Peyer's patch (tissue), 4 donors: ENCODE measurements around the gene RASGRP3. TPM values are rescaled to one million over a fixed set of nuclear protein-coding genes. Genes with fewer than 3 reads are reported as not detected.
A peak's percentile ranks its signal among the peaks of the same experiment; 100 is the strongest.

ENCODE experiments used
- DNase-seq, 3 donors: peaks; one replicate each; pipeline ENCODE4 v3.0.0-alpha.2; 2017 to 2019
- H3K27ac ChIP-seq, 4 donors: fragments of 200-600 bp; sonication (generic); one replicate each; pipeline ENCODE4 v1.5.1; 2016 to 2019
- H3K27me3 ChIP-seq, 2 donors: fragments of 200-600 bp; sonication (generic); one replicate each; pipeline ENCODE4 v1.5.1; 2019
- H3K36me3 ChIP-seq, 3 donors: fragments of 200-600 bp; sonication (generic); one replicate each; pipeline ENCODE4 v1.5.1; 2016 to 2019
- H3K4me1 ChIP-seq, 4 donors: fragments of 200-600 bp; sonication (generic); one replicate each; pipeline ENCODE4 v1.5.1; 2016 to 2019
- H3K4me3 ChIP-seq, 4 donors: fragments of 200-600 bp; sonication (generic); 1 replicate in 3 of 4; 2 replicates in 1 of 4; pipeline ENCODE4 v1.5.1; 2016 to 2019; ENCODE audit warnings: mild to moderate bottlenecking in 1 of 4
- H3K9me3 ChIP-seq, 4 donors: fragments of 200-600 bp; sonication (generic); one replicate each; pipeline ENCODE4 v1.5.1; 2016 to 2019; ENCODE audit warnings: mild to moderate bottlenecking in 1 of 4
- POLR2A ChIP-seq, 2 donors: fragments of 450-650 bp; IDR thresholded peaks; one replicate each; pipeline ENCODE4 v1.5.1; 2017; ENCODE audit warnings: antibody characterized with exemption in 2 of 2, mild to moderate bottlenecking in 2 of 2, moderate library complexity in 2 of 2
- total RNA-seq, 4 donors: library from RNA; depleted of rRNA; stranded (reverse); fragments of >200 nt; gene quantifications; one replicate each; pipeline ENCODE4 v1.1.0, GENCODE V29; 2016
- TF ChIP-seq, protein P1 (sequence below), 6 experiments: fragments of 450-650 bp in 4 of 6; fragments of 200-600 bp in 2 of 6; sonication (generic) in 1 of 6; IDR thresholded peaks; one replicate each; pipeline ENCODE4 v1.5.1; 2017 to 2019; ENCODE audit warnings: antibody characterized with exemption in 6 of 6, mild to moderate bottlenecking in 3 of 6, moderate library complexity in 1 of 6

Gene RASGRP3
- total RNA-seq, 4 donors from 2014 or later, result 1.9 to 66.8 (median 12.3) TPM

DNA sequence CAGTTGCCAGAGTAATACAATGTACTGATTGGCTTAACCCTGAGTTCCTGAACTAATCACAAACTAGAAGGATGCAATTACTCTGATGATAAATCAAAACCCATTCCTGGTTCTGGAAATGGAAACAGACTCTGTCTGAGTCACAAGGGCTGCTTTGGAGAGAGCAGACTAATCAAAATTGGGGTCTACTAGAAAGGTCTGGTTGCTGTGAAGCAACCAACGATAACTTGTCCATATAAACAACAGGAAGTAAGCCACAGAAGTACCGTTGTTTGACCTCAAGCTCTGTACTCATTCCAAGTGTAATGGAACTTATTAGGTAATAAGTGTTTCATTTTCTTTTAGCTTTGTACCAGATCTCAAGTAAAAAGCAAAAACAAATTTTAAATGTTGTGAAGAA lies 49.7 kb downstream of the RASGRP3 start:
- no peak for DNase-seq
- Histone ChIP-seq H3K4me1 (peaks cover 0 to 3% (median 0%) of the 10 kb centered on the region in 4 donors), H3K4me3 (no peak overlapping the region), H3K27me3 (no peaks in the 10 kb centered on the region), H3K27ac (no peak overlapping the region), H3K9me3 (no peaks in the 10 kb centered on the region), H3K36me3 (no peaks in the 10 kb centered on the region)
- TF ChIP-seq POLR2A (IDR thresholded peaks at IDR 0.05), result no peak
- TF ChIP-seq, protein P1, sequence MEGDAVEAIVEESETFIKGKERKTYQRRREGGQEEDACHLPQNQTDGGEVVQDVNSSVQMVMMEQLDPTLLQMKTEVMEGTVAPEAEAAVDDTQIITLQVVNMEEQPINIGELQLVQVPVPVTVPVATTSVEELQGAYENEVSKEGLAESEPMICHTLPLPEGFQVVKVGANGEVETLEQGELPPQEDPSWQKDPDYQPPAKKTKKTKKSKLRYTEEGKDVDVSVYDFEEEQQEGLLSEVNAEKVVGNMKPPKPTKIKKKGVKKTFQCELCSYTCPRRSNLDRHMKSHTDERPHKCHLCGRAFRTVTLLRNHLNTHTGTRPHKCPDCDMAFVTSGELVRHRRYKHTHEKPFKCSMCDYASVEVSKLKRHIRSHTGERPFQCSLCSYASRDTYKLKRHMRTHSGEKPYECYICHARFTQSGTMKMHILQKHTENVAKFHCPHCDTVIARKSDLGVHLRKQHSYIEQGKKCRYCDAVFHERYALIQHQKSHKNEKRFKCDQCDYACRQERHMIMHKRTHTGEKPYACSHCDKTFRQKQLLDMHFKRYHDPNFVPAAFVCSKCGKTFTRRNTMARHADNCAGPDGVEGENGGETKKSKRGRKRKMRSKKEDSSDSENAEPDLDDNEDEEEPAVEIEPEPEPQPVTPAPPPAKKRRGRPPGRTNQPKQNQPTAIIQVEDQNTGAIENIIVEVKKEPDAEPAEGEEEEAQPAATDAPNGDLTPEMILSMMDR (IDR thresholded peaks at IDR 0.05), result no peak

DNA sequence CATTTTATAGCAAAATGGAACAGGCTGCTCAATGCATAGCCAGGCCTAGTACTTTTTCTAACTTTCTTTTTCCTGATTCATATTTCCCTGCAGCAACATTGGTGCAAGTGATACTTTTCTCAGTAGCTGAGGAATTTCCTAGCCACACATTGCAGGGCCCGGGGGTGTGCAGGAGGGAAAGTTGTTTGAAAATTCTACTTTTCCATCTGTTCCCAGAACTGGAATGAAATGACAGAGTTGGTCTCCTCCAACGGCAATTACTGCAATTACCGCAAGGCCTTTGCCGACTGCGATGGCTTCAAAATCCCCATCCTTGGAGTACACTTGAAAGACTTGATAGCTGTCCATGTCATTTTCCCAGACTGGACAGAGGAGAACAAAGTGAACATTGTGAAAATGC lies 50.5 kb downstream of the RASGRP3 start:
- Histone ChIP-seq H3K36me3 (no peaks in the 10 kb centered on the region), H3K27ac (no peak overlapping the region), H3K27me3 (no peaks in the 10 kb centered on the region), H3K9me3 (no peaks in the 10 kb centered on the region), H3K4me1 (peaks cover 0 to 3% (median 0%) of the 10 kb centered on the region in 4 donors), H3K4me3 (no peak overlapping the region)
- TF ChIP-seq, protein P1 (IDR thresholded peaks at IDR 0.05), result no peak
- TF ChIP-seq POLR2A (IDR thresholded peaks at IDR 0.05), result no peak
- no peak for DNase-seq

DNA sequence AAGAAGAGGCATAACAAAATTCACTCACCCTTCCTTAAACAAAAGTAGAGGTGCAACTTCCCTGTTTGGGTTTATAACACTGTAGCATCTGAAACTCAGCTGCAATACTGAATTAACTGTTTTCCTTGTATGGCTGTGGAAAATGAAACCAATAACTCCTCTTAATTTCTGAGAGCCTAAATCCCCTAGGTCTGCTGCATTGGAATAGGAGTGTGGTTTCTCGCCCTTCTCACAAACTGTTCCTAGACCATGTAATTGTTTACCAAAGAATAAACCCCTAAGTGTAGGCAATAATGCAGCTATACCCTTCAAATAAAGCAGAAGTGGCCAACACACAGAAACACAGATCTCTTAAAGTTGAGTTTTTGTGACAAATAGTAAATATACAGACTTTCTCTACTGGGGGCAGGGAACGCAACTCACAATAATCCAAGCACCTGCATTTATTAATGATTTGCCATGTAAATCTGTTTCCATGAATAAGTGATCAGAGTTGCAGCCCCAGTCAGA lies 52.0 kb downstream of the RASGRP3 start:
- H3K36me3 ChIP-seq, result no peaks in the 10 kb centered on the region
- TF ChIP-seq, protein P1 (IDR thresholded peaks at IDR 0.05), result no peak
- no peak for TF ChIP-seq POLR2A (IDR thresholded peaks at IDR 0.05)
- H3K27me3 ChIP-seq, result no peaks in the 10 kb centered on the region
- DNase-seq, result no peak
- H3K4me3 ChIP-seq, result no peak overlapping the region
- peaks cover 0 to 3% (median 0%) of the 10 kb centered on the region in 4 donors for H3K4me1 ChIP-seq
- H3K9me3 ChIP-seq, result no peaks in the 10 kb centered on the region
- H3K27ac ChIP-seq, result peak overlapping the region in 1 of 4 donors; percentile 44

DNA sequence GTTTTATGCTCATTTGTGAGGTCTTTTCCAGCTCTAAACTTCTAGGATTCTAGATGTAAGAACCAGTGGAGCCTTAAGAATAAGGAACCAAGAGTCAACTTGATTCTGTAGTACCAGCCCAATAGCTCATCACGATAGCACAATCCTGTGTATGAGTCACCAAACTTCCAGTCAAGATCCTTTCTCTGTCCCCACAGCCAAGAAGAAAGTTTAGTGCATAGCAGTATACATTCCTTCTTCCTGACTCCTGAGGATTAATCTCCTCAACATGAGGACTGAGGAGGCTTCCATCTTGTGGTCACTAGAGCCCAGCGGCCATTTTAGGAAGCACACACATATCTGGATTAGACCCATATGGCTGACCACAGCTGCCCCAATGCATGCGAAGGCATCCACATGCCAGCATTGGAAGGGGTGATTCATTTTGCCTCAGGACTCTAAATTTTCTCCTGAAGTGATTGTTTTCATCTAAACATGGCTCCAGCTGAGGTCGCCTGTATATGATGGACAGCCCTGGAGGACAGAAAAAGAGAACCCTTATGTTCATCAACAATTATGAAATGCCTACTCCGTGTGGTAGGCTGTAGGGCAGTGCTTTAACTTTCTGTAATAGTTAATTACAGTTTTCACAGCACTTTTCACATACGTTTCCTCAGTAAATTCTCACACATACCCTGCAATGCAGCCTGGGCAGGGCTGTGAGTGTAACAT lies 53.5 kb downstream of the RASGRP3 start:
- TF ChIP-seq, protein P1 (IDR thresholded peaks at IDR 0.05), result no peak
- no peak for TF ChIP-seq POLR2A (IDR thresholded peaks at IDR 0.05)
- Histone ChIP-seq H3K27ac (peak overlapping the region in 1 of 4 donors; percentile 27), H3K4me1 (peaks cover 0 to 3% (median 0%) of the 10 kb centered on the region in 4 donors), H3K4me3 (no peak overlapping the region), H3K36me3 (no peaks in the 10 kb centered on the region), H3K9me3 (no peaks in the 10 kb centered on the region), H3K27me3 (no peaks in the 10 kb centered on the region)
- DNase-seq, result no peak

DNA sequence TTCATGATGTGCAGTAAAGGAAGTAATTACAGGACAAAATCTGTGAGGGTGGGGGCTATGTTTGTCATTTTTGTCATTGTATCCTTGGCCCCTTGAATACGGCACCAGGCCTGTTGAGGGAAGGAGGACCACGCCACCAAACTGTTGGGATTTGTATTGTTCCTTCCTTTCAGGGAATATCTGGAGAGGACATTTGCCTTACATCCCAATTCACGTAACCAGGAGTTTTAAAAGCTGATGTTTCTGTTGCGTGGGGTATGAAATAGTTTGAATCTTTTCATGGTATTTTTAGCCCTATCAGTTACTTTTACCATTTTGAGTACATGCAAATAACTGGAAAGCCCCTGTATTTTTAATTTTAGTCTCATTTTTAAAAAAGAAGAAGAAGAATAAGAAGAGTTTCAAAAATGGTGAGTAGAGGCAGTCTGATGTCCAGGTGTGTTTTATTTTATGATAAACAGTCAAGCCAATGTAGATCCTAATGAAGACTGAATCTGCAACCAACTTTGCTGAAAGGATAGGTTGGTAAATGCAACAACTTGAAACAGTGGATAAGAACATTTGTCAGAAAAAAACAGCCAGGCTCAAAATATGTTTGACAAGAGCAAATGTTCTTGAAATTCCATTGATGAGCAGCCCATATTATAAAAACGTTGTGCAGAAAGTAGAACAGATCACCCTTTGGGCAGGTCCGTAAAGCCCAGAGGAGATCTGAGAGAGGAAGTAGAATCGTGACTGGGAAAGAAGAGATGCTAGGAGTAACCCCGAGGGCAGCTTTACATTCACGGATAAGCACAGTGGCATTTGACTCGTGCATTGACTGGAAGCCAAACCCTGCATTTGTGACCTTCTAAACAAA lies 54.5 kb downstream of the RASGRP3 start:
- peak overlapping the region in 2 of 4 donors; percentile 8 to 38 for H3K27ac ChIP-seq
- TF ChIP-seq, protein P1 (IDR thresholded peaks at IDR 0.05), result no peak
- no peak for TF ChIP-seq POLR2A (IDR thresholded peaks at IDR 0.05)
- no peaks in the 10 kb centered on the region for H3K36me3 ChIP-seq
- no peak for DNase-seq
- peaks cover 0 to 2% (median 0%) of the 10 kb centered on the region in 4 donors for H3K4me1 ChIP-seq
- H3K27me3 ChIP-seq, result no peaks in the 10 kb centered on the region
- H3K9me3 ChIP-seq, result no peaks in the 10 kb centered on the region
- no peak overlapping the region for H3K4me3 ChIP-seq
